Type B pancreatic cell (in vitro differentiated cells): ENCODE data around the gene TGFBRAP1. TPM values are rescaled to one million over a fixed set of nuclear protein-coding genes. Genes with fewer than 3 reads are reported as not detected.
"Not testable (repeated sequence)": the region's sequence is repeated elsewhere in the genome, so short reads cannot be mapped to it uniquely, and the experiment has no call there.

ENCODE experiments used
- DNase-seq: peaks from one replicate; pipeline ENCODE4 v3.0.0; 2021; ENCODE audit warnings: mixed read lengths; ENCODE audit not compliant: unreplicated experiment; ENCODE audit errors: extremely low spot score
- H3K27ac Mint-ChIP-seq: 2 replicates; pipeline ENCODE4 v1.8.0; 2021; ENCODE audit warnings: mild to moderate bottlenecking, mixed read lengths
- H3K27me3 Mint-ChIP-seq: 2 replicates; pipeline ENCODE4 v1.8.0; 2021; ENCODE audit warnings: mixed read lengths
- H3K36me3 Mint-ChIP-seq: 2 replicates; pipeline ENCODE4 v1.8.0; 2021; ENCODE audit warnings: mixed read lengths
- H3K4me1 Mint-ChIP-seq: one replicate; pipeline ENCODE4 v1.8.0; 2021; ENCODE audit warnings: mixed read lengths; ENCODE audit not compliant: unreplicated experiment
- H3K4me3 Mint-ChIP-seq: 2 replicates; pipeline ENCODE4 v1.8.0; 2021; ENCODE audit warnings: mild to moderate bottlenecking, mixed read lengths
- H3K9me3 Mint-ChIP-seq: 2 replicates; pipeline ENCODE4 v1.8.0; 2021; ENCODE audit warnings: mixed read lengths
- total RNA-seq: library from RNA; stranded (reverse); gene quantifications from 2 replicates; pipeline ENCODE4 v1.2.1, GENCODE V29; 2021; ENCODE audit warnings: low replicate concordance
- TF ChIP-seq, protein P1 (sequence below): fragments of 200-600 bp; sonication (generic); conservative IDR thresholded peaks from 2 replicates; pipeline ENCODE4 v1.5.0; 2021; ENCODE audit warnings: antibody characterized with exemption, mild to moderate bottlenecking

Gene TGFBRAP1
- total RNA-seq, 1 donor from 2014 or later, result 17.5 TPM

DNA sequence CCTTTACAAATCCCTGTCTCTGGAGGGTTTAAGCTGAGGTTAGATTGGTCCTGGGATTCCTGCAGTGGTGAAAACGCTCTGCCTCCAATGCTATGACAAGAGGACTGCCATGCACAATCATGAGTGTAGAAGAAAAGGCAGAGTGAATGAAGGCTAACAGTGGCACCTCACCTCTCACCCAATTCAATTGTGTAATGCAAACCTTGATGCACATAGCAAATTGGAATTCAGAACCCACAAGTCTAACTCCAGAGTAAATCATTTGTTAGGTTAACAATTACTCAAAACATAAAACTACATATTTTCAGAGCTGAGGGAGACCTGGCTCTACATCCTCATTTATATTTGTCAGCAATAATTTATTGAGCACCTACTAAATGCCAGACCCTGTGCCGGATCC, 1.8 kb downstream of the TGFBRAP1 start:
- H3K27me3 Mint-ChIP-seq, result no peaks in the 10 kb centered on the region
- peak overlapping the region; percentile 92 for H3K4me3 Mint-ChIP-seq
- H3K36me3 Mint-ChIP-seq, result no peaks in the 10 kb centered on the region
- no peak for DNase-seq
- TF ChIP-seq, protein P1, sequence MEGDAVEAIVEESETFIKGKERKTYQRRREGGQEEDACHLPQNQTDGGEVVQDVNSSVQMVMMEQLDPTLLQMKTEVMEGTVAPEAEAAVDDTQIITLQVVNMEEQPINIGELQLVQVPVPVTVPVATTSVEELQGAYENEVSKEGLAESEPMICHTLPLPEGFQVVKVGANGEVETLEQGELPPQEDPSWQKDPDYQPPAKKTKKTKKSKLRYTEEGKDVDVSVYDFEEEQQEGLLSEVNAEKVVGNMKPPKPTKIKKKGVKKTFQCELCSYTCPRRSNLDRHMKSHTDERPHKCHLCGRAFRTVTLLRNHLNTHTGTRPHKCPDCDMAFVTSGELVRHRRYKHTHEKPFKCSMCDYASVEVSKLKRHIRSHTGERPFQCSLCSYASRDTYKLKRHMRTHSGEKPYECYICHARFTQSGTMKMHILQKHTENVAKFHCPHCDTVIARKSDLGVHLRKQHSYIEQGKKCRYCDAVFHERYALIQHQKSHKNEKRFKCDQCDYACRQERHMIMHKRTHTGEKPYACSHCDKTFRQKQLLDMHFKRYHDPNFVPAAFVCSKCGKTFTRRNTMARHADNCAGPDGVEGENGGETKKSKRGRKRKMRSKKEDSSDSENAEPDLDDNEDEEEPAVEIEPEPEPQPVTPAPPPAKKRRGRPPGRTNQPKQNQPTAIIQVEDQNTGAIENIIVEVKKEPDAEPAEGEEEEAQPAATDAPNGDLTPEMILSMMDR, result no peak
- peaks cover 26% of the 10 kb centered on the region for H3K4me1 Mint-ChIP-seq
- peak overlapping the region; percentile 87 for H3K27ac Mint-ChIP-seq
- H3K9me3 Mint-ChIP-seq, result no peaks in the 10 kb centered on the region

DNA sequence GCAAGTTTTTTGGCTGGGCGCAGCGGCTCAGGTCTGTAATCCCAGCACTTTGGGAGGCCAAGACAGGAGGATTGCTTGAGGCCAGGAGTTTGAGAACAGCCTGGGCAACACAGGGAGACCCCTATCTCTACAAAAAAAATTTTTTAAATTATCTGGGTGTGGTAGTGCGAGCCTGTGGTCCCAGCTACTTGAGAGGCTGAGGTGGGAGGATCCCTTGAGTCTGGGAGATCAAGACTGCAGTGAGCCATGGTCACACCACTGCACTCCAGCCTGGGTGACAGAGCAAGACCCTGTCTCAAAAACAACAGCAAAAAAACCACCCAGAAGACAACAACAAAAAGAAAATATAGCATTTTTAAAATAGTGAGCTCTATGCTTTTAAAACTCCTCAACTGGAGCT, 2.3 kb downstream of the TGFBRAP1 start:
- H3K27me3 Mint-ChIP-seq, H3K4me3 Mint-ChIP-seq, H3K9me3 Mint-ChIP-seq, H3K36me3 Mint-ChIP-seq, DNase-seq: not testable (repeated sequence)
- H3K27ac Mint-ChIP-seq, result peak overlapping the region; percentile 87
- peaks cover 26% of the 10 kb centered on the region for H3K4me1 Mint-ChIP-seq

DNA sequence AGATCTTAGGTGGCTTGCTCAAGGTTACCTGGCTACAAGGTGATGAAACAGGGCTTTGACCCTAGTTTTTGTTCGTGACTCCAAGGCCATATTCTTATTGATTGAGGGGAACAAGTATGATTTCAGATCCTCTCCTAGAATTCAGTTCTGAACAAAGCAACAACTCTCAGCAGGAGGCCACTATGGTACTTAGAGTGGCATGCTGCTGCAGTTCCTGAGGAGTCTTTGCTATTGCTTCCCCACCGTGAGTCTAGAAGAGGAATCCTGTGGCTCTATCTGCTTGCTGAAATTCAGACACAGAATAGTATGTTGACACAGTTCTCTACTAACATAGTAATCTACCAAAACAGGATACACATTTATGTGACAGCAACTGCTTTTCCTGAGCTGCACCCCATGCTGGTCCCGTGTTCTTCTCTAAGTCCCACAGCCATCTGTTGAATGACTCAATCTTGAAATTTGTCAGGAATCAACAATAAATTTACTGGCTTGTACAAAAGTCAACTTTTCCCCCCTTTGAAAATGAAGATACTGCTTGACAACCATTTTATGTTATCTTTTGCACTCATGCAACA, 4.1 kb downstream of the TGFBRAP1 start:
- Mint-ChIP-seq H3K4me1 (peaks cover 30% of the 10 kb centered on the region), H3K4me3 (no peak overlapping the region), H3K27ac (no peak overlapping the region), H3K27me3 (no peaks in the 10 kb centered on the region), H3K9me3 (no peaks in the 10 kb centered on the region), H3K36me3 (no peaks in the 10 kb centered on the region)
- no peak for DNase-seq
- TF ChIP-seq, protein P1, result no peak

DNA sequence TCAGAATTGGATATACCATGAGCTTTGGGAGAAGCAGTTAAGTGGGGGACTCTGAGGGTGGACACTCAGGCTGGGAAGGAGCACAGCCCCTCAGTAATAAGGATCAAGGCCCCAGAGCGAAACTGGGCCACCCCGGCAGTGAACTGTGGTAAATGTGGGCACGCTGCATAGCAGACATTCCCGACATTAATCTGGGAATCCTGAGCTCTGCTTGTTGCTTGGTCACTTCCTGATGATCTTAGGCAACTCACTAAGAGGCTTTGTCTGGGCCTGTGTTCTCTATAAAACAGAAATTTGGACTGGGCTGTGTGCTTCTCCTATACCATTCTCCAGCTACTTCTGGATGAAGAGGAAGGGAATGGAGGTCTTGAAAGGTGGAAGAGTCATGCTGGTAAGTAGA, 4.8 kb downstream of the TGFBRAP1 start:
- no peaks in the 10 kb centered on the region for H3K36me3 Mint-ChIP-seq
- no peaks in the 10 kb centered on the region for H3K27me3 Mint-ChIP-seq
- TF ChIP-seq, protein P1, result no peak
- no peak for DNase-seq
- H3K9me3 Mint-ChIP-seq, result no peaks in the 10 kb centered on the region
- H3K4me1 Mint-ChIP-seq, result peaks cover 30% of the 10 kb centered on the region
- no peak overlapping the region for H3K4me3 Mint-ChIP-seq
- peak overlapping the region; percentile 31 for H3K27ac Mint-ChIP-seq

DNA sequence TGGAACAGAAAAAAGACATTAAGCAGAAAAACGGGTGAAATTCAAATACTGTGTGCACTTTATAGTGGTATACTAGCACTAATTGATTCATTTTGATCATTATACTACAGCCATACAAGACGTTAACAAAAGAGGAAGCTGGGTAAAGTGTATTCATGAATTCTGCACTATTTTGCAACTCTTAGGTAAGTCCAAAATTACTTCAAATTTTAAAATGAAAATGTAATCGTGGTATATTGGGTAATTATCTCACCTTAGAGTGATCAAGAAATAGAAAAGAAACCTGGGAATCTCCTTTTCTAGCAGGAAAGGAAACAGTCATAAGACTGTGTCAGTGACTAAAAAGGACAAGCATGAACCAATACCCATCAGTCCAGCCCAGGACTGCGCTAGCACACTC, 5.4 kb downstream of the TGFBRAP1 start:
- peaks cover 28% of the 10 kb centered on the region for H3K4me1 Mint-ChIP-seq
- TF ChIP-seq, protein P1, result no peak
- H3K9me3 Mint-ChIP-seq, result no peaks in the 10 kb centered on the region
- H3K4me3 Mint-ChIP-seq, result no peak overlapping the region
- H3K36me3 Mint-ChIP-seq, result no peaks in the 10 kb centered on the region
- DNase-seq, result no peak
- no peak overlapping the region for H3K27ac Mint-ChIP-seq
- no peaks in the 10 kb centered on the region for H3K27me3 Mint-ChIP-seq

DNA sequence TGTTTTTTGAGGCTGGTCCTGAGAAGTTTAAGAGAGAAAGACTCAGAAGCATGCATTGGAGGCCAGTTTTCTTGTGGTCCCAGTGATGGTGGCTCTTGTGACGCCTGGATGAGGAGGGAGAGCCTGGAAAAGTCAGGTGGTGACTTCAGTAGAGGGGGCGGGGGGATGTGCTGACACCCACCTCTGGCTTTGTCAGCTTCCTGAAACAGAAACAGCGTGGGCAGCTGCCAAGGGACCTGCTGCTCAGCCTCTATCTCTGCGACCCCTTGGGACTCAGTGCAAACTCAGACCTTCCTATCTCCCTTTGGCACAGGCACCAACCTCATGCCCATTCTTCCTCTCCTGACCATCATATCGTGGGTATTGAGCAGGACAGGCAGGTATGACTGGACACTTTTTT, 6.4 kb downstream of the TGFBRAP1 start:
- no peak overlapping the region for H3K4me3 Mint-ChIP-seq
- no peak for DNase-seq
- TF ChIP-seq, protein P1, result no peak
- peaks cover 19% of the 10 kb centered on the region for H3K4me1 Mint-ChIP-seq
- no peaks in the 10 kb centered on the region for H3K36me3 Mint-ChIP-seq
- H3K27me3 Mint-ChIP-seq, result no peaks in the 10 kb centered on the region
- no peak overlapping the region for H3K27ac Mint-ChIP-seq
- H3K9me3 Mint-ChIP-seq, result no peaks in the 10 kb centered on the region
